T1000 (cell line): ENCODE data around the gene RAB4A.

Experiments
- DNase-seq: peaks from one replicate; lab custom pipeline; 2025; ENCODE audit warnings: mixed read lengths; lab: John Stamatoyannopoulos, UW

Gene RAB4A

DNA sequence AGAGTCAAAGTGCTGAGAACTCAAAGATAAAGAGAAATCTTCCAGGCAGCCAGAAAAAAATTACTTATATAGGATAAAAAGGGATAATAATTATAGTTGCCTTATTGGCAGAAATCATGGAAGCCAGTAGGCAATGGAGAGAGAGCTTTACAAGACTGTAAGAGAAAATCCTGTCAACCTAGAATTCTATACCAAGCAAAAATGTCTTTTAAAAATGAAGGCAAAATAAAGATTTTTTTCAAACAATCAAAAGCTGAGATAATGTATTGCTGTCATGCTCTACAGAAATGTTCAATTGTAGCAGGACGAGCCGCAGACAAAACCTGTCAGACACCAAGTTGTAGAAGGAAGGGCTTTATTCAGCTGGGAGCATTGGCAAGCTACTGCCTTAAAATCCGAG, 26.8 kb upstream of the RAB4A start:
- DNase-seq: no peak

GRCh38 chr1:229247871-229248270, 23.0 kb upstream of the RAB4A start:
- no peak for DNase-seq

DNA sequence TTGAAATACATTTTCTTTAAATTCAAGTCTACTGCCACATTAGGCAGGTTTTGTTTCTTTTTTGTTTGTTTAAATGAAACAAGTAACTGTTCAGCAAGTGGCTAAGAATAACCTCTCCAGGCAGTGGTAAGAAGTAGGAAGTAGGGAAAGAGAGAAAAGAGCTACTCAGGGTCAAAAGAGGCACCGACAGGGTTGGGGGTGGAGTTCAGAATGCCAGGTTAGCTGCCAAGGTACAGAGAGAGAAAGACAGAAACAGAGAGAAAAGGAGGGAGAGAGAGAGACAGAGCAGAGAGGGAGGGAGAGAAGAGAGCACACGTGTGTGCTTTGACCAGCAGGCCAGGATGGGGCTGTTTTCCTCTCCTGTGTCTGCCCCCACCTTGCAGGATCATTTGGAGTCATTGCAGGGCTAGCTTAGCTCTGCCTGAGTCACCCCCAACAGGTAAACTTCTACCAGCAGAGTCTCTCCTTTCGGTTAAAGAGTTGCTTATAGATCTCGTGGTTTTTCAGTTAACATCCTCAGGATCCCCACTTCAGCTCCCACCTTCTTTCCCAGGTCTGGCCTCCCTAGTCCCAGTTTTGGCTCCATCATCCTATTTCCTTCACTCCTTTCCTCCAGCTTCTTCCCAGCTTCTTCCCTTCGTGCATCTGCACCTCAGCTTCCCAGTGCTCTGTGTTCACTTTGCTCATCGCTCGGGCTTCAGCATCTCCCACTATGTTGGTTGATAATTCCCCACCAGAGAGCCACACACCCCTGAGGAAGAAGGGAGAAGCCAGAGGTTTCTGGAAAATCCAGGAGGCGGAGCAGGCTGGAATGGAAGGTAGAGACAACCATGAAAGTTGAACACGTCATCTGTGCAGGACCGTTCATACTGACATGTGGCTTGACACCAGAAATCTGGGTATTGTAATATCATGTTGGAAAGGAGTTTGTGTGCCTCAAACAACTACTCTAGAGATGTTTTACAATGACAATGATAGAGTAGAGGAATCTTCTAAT, 21.8 kb upstream of the RAB4A start:
- no peak for DNase-seq

DNA sequence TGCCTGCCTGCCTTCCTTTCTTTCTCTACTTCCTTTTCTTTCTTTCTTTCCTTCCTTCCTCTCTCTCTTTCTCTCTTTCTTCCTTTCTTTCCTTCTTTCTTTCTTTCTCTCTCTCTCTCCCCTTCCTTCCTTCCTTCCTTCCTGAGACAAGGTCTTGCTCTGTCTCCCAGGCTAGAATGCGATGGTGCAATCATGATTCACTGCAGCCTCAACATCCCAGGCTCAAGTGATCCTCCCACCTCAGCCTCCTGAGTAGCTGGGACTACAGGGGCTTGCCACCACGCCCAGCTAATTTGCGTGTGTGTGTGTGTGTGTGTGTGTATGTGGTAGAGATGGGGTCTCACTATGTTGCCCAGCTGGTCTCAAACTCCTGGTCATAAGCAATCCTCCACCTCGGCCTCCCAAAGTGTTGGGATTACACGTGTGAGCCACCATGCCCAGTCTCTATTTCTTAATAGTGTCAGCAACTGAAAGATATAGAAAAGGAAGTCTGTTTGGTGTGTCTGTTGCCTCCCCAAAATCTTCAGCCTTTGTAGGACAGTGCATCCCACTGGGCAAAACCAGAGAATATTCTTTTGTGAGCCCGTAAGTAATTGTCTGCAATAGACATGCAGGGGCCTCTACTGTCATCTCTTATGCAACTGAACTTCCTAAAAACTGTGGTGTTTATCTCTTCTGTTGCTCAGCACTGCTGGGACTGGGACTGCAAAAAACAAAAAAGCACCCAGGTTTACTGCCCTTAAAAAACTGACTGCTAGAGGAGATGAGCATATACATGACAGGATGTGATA, 20.9 kb upstream of the RAB4A start:
- DNase-seq: no peak

DNA sequence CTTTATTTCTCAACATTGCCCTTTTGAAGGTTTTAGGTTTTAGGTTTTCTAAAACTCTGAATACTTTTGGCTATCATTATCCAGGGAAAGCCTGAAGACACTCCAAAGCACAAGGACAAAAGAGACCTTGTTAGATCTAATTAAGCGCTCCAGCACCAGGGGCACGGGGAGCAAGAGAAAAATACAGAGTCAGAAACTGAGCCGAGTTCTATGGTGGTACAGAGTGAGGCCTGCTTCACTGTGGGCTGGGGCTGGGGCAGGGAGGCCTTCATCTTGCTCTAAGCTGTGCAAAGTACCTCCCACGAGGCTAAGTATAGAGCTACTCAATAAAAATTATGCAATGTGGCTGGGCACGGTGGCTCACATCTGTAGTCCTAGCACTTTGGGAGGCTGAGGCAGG, 19.7 kb upstream of the RAB4A start:
- DNase-seq: no peak

DNA sequence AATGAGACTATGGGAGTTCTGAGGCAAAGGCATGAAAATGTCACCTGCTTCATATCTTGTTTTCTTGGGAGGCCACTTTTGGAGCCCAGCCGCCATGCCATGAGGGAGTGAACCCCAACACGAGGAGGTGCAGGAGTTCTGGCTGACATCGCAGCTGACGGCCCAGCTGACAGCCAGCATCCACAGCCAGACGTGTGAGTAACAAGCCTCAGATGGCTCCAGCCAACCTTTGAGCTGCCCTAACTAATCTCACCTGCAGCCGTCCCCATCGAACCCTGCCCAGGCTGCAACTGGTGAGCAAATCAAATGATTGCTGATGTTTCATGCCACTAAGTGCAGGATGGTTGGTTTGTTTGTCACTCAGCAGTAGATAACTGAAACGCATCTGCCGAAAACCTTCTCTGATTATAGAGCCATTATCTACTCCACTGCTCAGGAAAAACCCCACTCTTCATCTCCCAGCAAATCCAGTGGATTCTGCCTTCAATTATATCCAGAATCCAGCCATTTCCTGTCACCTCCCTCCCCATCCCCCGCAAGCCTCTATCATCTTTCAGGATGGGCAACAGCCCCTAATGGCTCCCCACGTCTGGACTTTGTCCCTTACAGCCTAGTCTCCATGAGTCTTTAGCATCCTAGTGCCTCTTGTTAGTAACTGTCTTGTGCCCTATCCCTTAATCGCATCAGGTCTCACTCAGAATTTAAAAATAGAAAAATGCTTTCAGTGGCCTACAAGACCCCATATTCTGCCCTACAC, 18.5 kb upstream of the RAB4A start:
- no peak for DNase-seq

- DNase-seq: no peak
Measured at GRCh38 chr1:229253151-229253974, 17.5 kb upstream of the RAB4A start.

GRCh38 chr1:229254910-229255541, 15.9 kb upstream of the RAB4A start:
- DNase-seq: no peak

DNA sequence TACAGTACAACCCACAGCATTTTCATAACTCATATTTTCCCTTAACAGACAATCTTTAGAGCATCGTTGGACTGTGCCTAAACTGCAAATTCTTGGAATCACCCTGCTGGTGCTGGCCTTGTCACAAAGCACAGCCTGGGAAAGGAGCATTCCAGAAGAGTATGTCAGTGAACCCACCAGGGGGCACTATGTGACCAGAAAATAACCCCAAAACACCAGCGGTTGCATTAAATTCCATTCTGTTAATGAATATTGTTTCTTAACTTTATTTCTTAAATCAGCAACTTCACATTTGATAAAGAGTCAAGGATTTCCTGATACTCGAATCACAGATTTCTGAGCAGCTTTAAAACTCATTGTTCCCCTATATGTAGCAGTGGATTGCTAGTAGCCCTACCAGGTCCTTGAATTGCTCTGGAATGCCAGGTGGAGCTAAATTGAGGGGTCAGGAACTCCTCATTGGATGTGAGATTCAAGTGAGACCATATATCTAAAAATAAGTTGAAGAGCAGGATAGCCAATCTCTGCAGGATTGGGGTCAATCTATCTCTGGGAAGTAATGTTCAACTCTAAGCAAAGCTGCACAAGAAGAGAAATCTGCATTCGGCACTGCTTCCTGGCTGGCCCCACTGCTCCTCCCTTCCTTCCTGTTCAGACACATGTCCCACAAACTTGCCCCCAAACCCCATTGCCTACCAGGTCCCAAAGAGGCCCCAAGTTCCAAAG, 12.7 kb upstream of the RAB4A start:
- peak; percentile 46 for DNase-seq

GRCh38 chr1:229258757-229259060, 12.2 kb upstream of the RAB4A start:
- DNase-seq: no peak

DNA sequence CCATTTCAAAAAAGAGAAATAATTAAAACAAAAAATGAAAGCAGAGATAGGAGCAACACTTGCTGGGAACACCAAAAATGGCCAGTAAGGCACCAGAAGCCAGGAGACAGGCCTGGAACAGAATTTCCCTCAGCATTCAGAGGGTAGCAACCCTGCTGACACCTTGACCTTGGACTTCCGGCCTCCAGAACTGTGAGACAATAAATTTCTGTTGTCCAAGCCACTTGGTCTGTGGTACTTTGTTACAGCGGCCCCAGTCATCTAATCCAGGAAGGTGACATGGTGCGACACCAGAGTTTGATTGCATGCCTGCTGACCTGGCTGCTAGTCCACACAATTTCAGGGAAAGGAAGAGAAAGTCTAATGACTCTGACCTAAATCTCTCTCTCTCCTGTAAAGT, 10.6 kb upstream of the RAB4A start:
- no peak for DNase-seq

- DNase-seq: no peak
Measured at GRCh38 chr1:229262239-229262638, 8.7 kb upstream of the RAB4A start.

- DNase-seq: no peak
Measured at GRCh38 chr1:229263254-229263653, 7.7 kb upstream of the RAB4A start.

GRCh38 chr1:229264068-229264467, 6.8 kb upstream of the RAB4A start:
- DNase-seq: no peak

GRCh38 chr1:229264487-229264886, 6.4 kb upstream of the RAB4A start:
- no peak for DNase-seq

DNA sequence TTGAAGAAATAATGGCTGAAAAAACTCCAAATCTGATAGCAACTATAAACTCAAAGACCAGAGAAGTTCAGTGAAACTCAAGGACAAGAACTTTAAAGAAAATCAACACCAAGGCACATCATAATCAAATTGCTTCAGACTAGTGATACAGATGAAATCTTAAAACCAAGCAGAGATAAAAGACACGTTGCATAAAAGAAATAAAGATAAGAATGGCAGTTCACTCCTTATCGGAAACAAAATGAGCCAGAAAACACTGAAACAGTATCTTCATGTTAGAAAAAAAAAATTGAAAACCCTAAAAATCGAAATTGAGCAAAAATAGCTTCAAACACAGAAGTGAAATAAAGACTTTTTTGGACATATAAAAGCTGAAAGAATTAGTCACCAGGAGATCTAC, 4.6 kb upstream of the RAB4A start:
- DNase-seq: no peak

DNA sequence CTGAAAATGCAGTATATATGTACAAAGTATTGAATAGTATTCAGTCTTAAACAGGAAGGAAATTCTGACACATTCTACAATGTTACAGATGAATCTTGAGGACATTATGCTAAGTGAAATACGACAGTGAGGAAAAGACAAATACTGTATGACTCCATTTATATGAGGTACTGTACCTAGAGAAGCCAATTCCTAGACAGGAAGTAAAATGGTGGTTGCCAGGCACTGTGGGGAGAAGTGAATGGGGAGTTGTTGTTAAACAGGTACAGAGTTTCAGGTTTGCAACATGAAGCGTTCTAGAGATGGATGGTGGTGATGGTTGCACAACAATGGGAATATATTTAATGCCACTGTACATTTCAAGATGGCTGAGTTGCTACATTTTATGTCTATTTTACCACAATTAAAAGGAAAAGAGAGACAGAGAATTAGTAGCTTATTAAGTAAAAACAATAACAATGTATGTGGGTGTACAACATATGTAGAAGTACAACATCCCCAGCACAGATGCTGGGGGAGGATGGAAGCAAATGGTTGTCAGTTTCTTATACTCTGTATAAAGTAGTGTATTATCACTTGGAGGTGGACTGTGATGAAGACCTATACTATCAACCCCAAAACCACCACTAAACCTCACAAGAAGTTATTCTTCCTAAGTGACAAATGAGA, 3.9 kb upstream of the RAB4A start:
- DNase-seq: no peak

DNA sequence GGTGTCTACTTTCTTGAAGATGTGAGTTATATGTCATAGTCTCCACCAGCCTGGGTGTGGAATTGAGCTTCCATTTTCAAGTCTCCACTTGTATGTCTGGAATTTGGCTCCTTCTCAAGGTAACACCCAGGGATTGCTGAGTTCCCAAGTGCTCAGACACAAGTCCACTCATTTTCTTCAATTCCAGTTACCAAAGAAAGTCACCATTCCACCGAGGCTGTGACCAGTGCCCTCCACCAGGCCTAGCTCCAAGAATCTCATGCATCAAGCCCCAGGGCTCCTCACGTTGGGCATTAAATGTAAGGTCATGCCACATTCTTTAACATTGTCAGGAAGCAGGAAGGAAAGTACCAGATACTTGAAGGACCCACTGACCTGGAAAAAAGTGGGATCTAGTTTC, 2.4 kb upstream of the RAB4A start:
- DNase-seq: no peak

DNA sequence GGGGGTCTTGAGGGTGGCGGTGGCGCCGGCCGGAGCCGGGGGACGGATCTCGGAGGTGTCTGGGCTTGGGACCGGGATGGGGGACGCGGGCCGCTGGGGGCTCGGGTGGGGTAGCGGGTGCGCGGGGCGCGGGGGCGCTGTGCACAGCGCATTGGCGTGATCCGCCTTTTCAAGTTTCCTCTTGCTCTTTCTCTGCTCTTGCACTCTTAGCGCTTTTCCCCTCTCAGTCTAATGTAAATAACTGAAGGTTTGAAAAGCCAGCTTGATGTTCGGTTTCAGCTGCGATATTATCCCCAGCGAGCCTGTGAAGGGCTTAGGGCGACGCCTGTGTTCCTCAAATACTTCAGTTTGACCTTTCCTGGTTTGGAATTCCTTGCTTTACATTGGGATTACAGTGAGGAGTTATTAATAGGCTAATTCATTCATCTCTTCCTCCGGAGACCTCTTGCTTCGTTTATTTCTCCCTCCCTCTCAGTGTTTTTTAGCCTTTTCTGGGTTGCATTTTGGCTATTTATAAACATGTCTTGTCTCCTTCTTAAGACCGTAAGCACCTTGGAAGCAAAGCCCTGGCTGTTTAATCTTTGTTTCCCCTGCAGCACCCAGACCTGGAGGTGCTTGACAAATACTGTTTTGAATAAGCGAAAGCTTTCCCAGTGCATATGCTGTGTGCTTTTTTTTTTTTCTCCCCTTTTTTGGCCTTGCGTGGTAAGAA, 693 bp downstream of the RAB4A start:
- DNase-seq: no peak
